Sigmoid colon (tissue), 7 donors: Measurements from ENCODE around the gene GDPGP1. TPM values are rescaled to one million over a fixed set of nuclear protein-coding genes. Genes with fewer than 3 reads are reported as not detected.

ENCODE experiments used
- DNase-seq: peaks from one replicate; pipeline ENCODE4 v3.0.0-alpha.2; 2019
- H3K27ac ChIP-seq, 4 donors: fragments of 200-600 bp; sonication (generic); one replicate each; pipeline ENCODE4 v1.5.1; 2016 to 2019; ENCODE audit warnings: mild to moderate bottlenecking in 1 of 4
- H3K27me3 ChIP-seq, 3 donors: fragments of 200-600 bp; sonication (generic); one replicate each; pipeline ENCODE4 v1.5.1; 2019; ENCODE audit warnings: mild to moderate bottlenecking in 1 of 3
- H3K36me3 ChIP-seq, 4 donors: fragments of 200-600 bp; sonication (generic); one replicate each; pipeline ENCODE4 v1.5.1; 2016 to 2019
- H3K4me1 ChIP-seq, 4 donors: fragments of 200-600 bp; sonication (generic); one replicate each; pipeline ENCODE4 v1.5.1; 2017 to 2019
- H3K4me3 ChIP-seq, 4 donors: fragments of 200-600 bp; sonication (generic); one replicate each; pipeline ENCODE4 v1.5.1; 2017 to 2019; ENCODE audit warnings: mild to moderate bottlenecking in 2 of 4, moderate library complexity in 1 of 4
- H3K9me3 ChIP-seq, 4 donors: fragments of 200-600 bp in 3 of 4; sonication (generic) in 3 of 4; one replicate each; pipeline versions ENCODE4 v1.5.1 to v1.6.1; 2013 to 2019
- EP300 ChIP-seq, 4 donors: sonication (generic); formaldehyde crosslinking; IDR thresholded peaks; one replicate each; pipeline ENCODE4 v1.6.1; 2017; ENCODE audit warnings: antibody characterized with exemption in 4 of 4
- POLR2A ChIP-seq, 2 donors: fragments of 450-650 bp; IDR thresholded peaks; one replicate each; pipeline ENCODE4 v1.6.1; 2016; ENCODE audit warnings: antibody characterized with exemption in 2 of 2, mild to moderate bottlenecking in 2 of 2, moderate library complexity in 2 of 2
- POLR2AphosphoS5 ChIP-seq, 4 donors: sonication (generic); formaldehyde crosslinking; IDR thresholded peaks; one replicate each; pipeline ENCODE4 v1.6.1; 2017; ENCODE audit warnings: antibody characterized with exemption in 4 of 4
- WGBS, 2 donors: extraction: QIAGEN DNeasy Blood & Tissue Kit; methylation state at CpG; one replicate each; pipeline ENCODE4 v1.1.7; 2013; 5-methylcytosine and 5-hydroxymethylcytosine counted together
- intact Hi-C: fragments of 100-400 bp; cut with DNase I; formaldehyde crosslinking; loops from one replicate; pipeline ENCODE4 v1.15.1; 2023
- polyA plus RNA-seq, 3 donors: library from polyadenylated mRNA; stranded (reverse); fragments of 200-250 nt; gene quantifications; one replicate each; pipeline ENCODE4 v1.2.3, GENCODE V29; 2013
- total RNA-seq, 4 donors: library from RNA; depleted of rRNA; stranded (reverse); fragments of >200 nt; gene quantifications; one replicate each; pipeline ENCODE4 v1.1.0, GENCODE V29; 2016
- TF ChIP-seq, protein P1 (sequence below), 4 experiments: fragments of 450-650 bp in 3 of 4; fragments of 200-600 bp in 1 of 4; IDR thresholded peaks; one replicate each; pipeline ENCODE4 v1.5.1; 2016 to 2019; ENCODE audit warnings: antibody characterized with exemption in 4 of 4, mild to moderate bottlenecking in 3 of 4, moderate library complexity in 2 of 4
- donor health status: healthy with polysubstance abuse.
- donor health status: Bipolar disorder and iron deficiency.
- donor health status: healthy.

Gene GDPGP1
- total and polyA plus RNA-seq, 7 donors = 3.0 to 12.7 (median 7.5) TPM

DNA sequence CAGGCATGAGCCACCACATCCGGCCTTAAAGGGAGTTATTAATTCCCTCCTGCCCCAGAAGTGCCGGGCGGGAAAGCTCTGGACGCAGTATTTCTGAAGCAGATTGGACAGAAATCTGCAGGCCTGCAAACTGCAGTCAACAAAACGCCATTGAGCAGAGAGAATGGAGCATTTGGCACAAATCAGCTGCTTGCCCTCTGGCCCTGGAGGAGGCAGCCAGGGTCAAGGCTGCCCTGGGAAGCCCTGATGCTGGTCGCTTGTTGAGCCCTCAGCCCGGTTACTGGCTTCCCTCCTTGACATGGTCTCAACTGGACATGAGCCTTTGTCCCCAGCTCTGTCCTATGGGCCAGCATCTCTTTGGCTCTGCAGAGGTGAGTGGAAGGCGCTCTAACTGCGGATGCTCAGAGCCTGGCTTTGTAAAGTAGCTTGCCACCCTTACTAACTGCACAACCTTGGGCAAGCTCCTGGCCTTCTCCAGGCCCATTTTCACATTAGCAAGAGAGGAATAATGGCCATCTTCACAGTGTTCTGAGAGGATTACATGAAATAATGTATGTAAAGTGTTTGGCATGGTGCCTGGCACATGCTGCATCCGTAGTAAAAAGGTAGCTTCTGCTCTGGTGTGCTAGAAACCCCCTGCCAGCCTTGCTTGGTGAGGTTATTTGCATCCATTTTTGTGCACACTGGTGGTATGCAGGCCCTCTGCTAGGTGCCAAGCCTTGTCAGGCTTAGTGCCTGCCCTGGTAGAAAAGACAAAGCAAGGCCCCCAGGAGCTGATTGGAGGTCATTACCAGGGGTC is 28.8 kb upstream of the GDPGP1 start:
- H3K27ac ChIP-seq = peak overlapping the region in 2 of 4 donors; percentile 85 to 90
- no peaks in the 10 kb centered on the region for H3K27me3 ChIP-seq
- intact Hi-C loops = no loop called here
- 83 to 89% methylated on average over 10 of the region's 10 CpGs for WGBS, 2 donors
- no peak for DNase-seq
- H3K9me3 ChIP-seq = no peaks in the 10 kb centered on the region
- H3K36me3 ChIP-seq = peaks cover 0 to 42% (median 3%) of the 10 kb centered on the region in 4 donors
- no peak for TF ChIP-seq EP300 (IDR thresholded peaks at IDR 0.05)
- no peak for TF ChIP-seq POLR2A (IDR thresholded peaks at IDR 0.05)
- TF ChIP-seq, protein P1, sequence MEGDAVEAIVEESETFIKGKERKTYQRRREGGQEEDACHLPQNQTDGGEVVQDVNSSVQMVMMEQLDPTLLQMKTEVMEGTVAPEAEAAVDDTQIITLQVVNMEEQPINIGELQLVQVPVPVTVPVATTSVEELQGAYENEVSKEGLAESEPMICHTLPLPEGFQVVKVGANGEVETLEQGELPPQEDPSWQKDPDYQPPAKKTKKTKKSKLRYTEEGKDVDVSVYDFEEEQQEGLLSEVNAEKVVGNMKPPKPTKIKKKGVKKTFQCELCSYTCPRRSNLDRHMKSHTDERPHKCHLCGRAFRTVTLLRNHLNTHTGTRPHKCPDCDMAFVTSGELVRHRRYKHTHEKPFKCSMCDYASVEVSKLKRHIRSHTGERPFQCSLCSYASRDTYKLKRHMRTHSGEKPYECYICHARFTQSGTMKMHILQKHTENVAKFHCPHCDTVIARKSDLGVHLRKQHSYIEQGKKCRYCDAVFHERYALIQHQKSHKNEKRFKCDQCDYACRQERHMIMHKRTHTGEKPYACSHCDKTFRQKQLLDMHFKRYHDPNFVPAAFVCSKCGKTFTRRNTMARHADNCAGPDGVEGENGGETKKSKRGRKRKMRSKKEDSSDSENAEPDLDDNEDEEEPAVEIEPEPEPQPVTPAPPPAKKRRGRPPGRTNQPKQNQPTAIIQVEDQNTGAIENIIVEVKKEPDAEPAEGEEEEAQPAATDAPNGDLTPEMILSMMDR (IDR thresholded peaks at IDR 0.05) = no peak
- peak in 1 of 4 donors; percentile 5 for TF ChIP-seq POLR2AphosphoS5 (IDR thresholded peaks at IDR 0.05)
- H3K4me1 ChIP-seq = peaks cover 0 to 69% (median 64%) of the 10 kb centered on the region in 4 donors
- H3K4me3 ChIP-seq = no peak overlapping the region

GRCh38 chr15:90205886-90206285 is 28.1 kb upstream of the GDPGP1 start:
- Histone ChIP-seq H3K27me3 (no peaks in the 10 kb centered on the region), H3K27ac (peak overlapping the region in 1 of 4 donors; percentile 40), H3K4me1 (peaks cover 0 to 69% (median 64%) of the 10 kb centered on the region in 4 donors), H3K9me3 (no peaks in the 10 kb centered on the region), H3K4me3 (no peak overlapping the region), H3K36me3 (peaks cover 0 to 42% (median 4%) of the 10 kb centered on the region in 4 donors)
- DNase-seq = peak; percentile 72
- intact Hi-C loops = no loop called here
- TF ChIP-seq POLR2AphosphoS5 (IDR thresholded peaks at IDR 0.05) (no peak), EP300 (IDR thresholded peaks at IDR 0.05) (no peak), POLR2A (IDR thresholded peaks at IDR 0.05) (no peak)
- TF ChIP-seq, protein P1 (IDR thresholded peaks at IDR 0.05) = no peak
- 89 to 93% methylated on average over 5 of the region's 5 CpGs for WGBS, 2 donors

DNA sequence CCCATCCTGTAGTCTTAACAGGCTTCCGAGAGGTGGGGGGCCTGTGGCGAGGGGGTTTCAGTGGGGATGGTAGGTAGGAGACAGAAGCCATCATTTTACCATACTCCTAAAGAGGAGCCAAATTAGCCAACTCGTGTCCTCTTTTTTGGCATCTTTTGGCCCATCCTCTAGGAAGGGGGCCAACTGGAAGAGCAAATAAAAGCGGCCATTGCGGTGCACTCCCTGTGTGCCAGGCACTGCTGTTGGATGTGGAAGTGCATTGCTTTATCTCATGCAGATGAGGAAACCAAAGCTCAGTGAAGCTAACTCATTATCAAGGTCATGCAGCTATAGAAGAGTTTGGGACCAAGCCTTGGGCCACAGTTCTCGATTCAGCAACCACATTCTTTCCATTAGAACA is 26.8 kb upstream of the GDPGP1 start:
- peaks cover 0 to 42% (median 4%) of the 10 kb centered on the region in 4 donors for H3K36me3 ChIP-seq
- DNase-seq = no peak
- H3K27ac ChIP-seq = no peak overlapping the region
- intact Hi-C loops = no loop called here
- H3K4me3 ChIP-seq = no peak overlapping the region
- no peaks in the 10 kb centered on the region for H3K27me3 ChIP-seq
- 92 to 95% methylated on average over 6 of the region's 6 CpGs for WGBS, 2 donors
- peaks cover 0 to 78% (median 68%) of the 10 kb centered on the region in 4 donors for H3K4me1 ChIP-seq
- TF ChIP-seq EP300 (IDR thresholded peaks at IDR 0.05) (no peak), POLR2A (IDR thresholded peaks at IDR 0.05) (no peak)
- TF ChIP-seq, protein P1 (IDR thresholded peaks at IDR 0.05) = no peak
- H3K9me3 ChIP-seq = no peaks in the 10 kb centered on the region

DNA sequence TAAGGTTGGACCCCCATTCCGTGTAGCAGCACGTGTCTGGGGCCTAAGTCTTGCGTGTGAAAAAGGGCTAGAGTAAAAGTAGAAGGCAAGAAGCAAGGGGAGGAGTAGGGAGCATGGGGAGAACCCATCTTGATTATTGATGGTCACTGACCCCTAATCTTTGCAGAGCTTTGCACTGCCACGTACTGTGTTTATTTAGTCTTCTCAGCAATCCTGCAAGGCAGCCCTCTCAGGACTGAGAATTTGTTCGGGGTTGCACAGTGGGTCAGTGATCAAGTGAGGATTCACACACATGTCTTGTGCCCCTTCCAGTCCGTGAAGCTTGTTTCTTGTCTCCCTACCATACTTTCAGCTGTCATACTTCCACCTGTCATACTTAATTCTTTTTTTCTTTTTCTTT is 25.7 kb upstream of the GDPGP1 start:
- peaks cover 0 to 78% (median 69%) of the 10 kb centered on the region in 4 donors for H3K4me1 ChIP-seq
- no peak for DNase-seq
- TF ChIP-seq, protein P1 (IDR thresholded peaks at IDR 0.05) = no peak
- TF ChIP-seq POLR2A (IDR thresholded peaks at IDR 0.05) (no peak), EP300 (IDR thresholded peaks at IDR 0.05) (no peak), POLR2AphosphoS5 (IDR thresholded peaks at IDR 0.05) (no peak)
- H3K36me3 ChIP-seq = peaks cover 0 to 42% (median 4%) of the 10 kb centered on the region in 4 donors
- no peaks in the 10 kb centered on the region for H3K27me3 ChIP-seq
- no peaks in the 10 kb centered on the region for H3K9me3 ChIP-seq
- H3K27ac ChIP-seq = no peak overlapping the region
- intact Hi-C loops = no loop called here
- 92% methylated on average over 6 of the region's 6 CpGs for WGBS, 2 donors
- no peak overlapping the region for H3K4me3 ChIP-seq
